GM13976 (cell line): ENCODE results near the gene DNAJB1.
A peak's percentile ranks its signal among the peaks of the same experiment; 100 is the strongest.

Experiments used
- DNase-seq: peaks from one replicate; pipeline ENCODE4 v3.0.0; 2012; ENCODE audit warnings: low spot score
- in situ Hi-C: fragments of 300-500 bp; cut with MboI; formaldehyde crosslinking; loops from one replicate; pipeline ENCODE4 v1.12.0; 2022; ENCODE audit warnings: low sequenced_read_pairs, mixed read lengths, inconsistent platforms; ENCODE audit not compliant: unreplicated experiment
- TF ChIP-seq, protein P1 (sequence below): IDR thresholded peaks from 2 replicates; pipeline ENCODE4 v1.5.1; 2012; ENCODE audit warnings: borderline replicate concordance, mild to moderate bottlenecking; ENCODE audit not compliant: insufficient read depth; ENCODE audit errors: extremely low read depth, missing control alignments, control extremely low read depth

DNAJB1 gene

GRCh38 chr19:14467391-14467790, 50.8 kb downstream of the DNAJB1 start:
- in situ Hi-C loops, result no loop called here
- peak; percentile 20 for DNase-seq
- TF ChIP-seq, protein P1, sequence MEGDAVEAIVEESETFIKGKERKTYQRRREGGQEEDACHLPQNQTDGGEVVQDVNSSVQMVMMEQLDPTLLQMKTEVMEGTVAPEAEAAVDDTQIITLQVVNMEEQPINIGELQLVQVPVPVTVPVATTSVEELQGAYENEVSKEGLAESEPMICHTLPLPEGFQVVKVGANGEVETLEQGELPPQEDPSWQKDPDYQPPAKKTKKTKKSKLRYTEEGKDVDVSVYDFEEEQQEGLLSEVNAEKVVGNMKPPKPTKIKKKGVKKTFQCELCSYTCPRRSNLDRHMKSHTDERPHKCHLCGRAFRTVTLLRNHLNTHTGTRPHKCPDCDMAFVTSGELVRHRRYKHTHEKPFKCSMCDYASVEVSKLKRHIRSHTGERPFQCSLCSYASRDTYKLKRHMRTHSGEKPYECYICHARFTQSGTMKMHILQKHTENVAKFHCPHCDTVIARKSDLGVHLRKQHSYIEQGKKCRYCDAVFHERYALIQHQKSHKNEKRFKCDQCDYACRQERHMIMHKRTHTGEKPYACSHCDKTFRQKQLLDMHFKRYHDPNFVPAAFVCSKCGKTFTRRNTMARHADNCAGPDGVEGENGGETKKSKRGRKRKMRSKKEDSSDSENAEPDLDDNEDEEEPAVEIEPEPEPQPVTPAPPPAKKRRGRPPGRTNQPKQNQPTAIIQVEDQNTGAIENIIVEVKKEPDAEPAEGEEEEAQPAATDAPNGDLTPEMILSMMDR, result no peak
